ENCODE results near the gene HCFC1. TPM values are rescaled to one million over a fixed set of nuclear protein-coding genes. Genes with fewer than 3 reads are reported as not detected.

HCFC1 gene
- total and polyA plus RNA-seq, 9 of the 15 experiments (the other 6 are each of a cell fraction or from before 2014, with no cell fraction given), result 2.8 to 133 (median 17.1) TPM

DNA sequence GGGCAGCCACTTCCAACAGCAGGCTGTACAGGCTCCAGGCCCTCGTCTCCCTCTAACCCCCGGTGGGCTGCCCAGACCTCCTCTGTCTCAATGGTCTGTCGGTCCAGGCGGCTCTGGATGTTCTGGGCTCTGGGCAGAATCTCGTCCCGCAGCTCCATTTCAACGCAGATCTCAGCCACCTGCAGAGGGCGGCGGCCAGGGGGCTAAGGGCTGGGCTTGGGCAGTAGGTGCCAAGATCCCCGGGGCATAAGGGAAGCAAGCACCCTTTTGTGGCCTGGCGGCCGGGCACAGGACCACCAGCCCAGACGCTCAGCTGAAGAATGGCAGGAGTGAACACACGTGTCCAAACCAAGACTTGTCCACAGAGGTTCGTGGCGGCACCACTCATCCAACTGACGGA is 57.9 kb downstream of the HCFC1 start:
- no peak for TF ChIP-seq ZNF24 (IDR thresholded peaks at IDR 0.05)
- no peak for TF ChIP-seq SIN3B (IDR thresholded peaks at IDR 0.05; ENCODE audit: low read depth)
- TF ChIP-seq, protein P1, sequence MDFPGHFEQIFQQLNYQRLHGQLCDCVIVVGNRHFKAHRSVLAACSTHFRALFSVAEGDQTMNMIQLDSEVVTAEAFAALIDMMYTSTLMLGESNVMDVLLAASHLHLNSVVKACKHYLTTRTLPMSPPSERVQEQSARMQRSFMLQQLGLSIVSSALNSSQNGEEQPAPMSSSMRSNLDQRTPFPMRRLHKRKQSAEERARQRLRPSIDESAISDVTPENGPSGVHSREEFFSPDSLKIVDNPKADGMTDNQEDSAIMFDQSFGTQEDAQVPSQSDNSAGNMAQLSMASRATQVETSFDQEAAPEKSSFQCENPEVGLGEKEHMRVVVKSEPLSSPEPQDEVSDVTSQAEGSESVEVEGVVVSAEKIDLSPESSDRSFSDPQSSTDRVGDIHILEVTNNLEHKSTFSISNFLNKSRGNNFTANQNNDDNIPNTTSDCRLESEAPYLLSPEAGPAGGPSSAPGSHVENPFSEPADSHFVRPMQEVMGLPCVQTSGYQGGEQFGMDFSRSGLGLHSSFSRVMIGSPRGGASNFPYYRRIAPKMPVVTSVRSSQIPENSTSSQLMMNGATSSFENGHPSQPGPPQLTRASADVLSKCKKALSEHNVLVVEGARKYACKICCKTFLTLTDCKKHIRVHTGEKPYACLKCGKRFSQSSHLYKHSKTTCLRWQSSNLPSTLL (IDR thresholded peaks at IDR 0.05), result no peak
- no peak for TF ChIP-seq CTBP1 (IDR thresholded peaks at IDR 0.05; ENCODE audit: borderline replicate concordance)
- no peak for TF ChIP-seq MCM7 (IDR thresholded peaks at IDR 0.05)
- TF ChIP-seq ZNF224 (CRISPR knock-in tag; IDR thresholded peaks at IDR 0.05), result no peak
- no peak overlapping the region for H2AFZ ChIP-seq (ENCODE audit: low read depth, low read length)
- FAIRE-seq (no peak), ATAC-seq (no peak), DNase-seq (ENCODE audit: extremely low read depth in 1 of 4, low spot score in 3 of 4) (no peak)
- H3K79me2 ChIP-seq (ENCODE audit: control insufficient read depth, insufficient read depth, low read length), result no peaks in the 10 kb centered on the region
- H3K4me1 ChIP-seq (replicated peaks in 1 of 2; ENCODE audit: control insufficient read depth in 2 of 2, insufficient read depth in 2 of 2, low read length in 2 of 2), result peaks cover 0 to 30% of the 10 kb centered on the region in 2 experiments; a peak in 3 of 5 replicates
- H4K20me1 ChIP-seq (replicated peaks; ENCODE audit: control insufficient read depth, insufficient read depth, low read length), result peaks cover 5% of the 10 kb centered on the region; the same call in 1 of the 2 replicates
- H3K4me2 ChIP-seq (ENCODE audit: insufficient read depth, low read length), result no peak overlapping the region
- H3K4me3 ChIP-seq, result no peak overlapping the region
- ChIA-PET CTCF (ENCODE audit: low intra/inter-chr PET ratio) (no interaction called here), POLR2A (interaction anchor here (0.9 kb wide), 1 partner anchor 11 kb away, joined by 4 read pairs; no protein-coding TSS in a partner anchor)
- 100% methylated on average over 4 of the region's 17 CpGs for WGBS (ENCODE audit: insufficient coverage, low coverage, missing lambda C conversion rate)
- intact Hi-C loops (cut with micrococcal nuclease) (no loop called here), in situ Hi-C loops (cut with MboI) (no loop called here)
- peaks cover 34% of the 10 kb centered on the region; the same call in 2 of the 3 replicates for H3K36me3 ChIP-seq (ENCODE audit: control insufficient read depth, insufficient read depth, low read length)
- peak overlapping the region in 1 of 2 experiments; percentile 26; a peak in 2 of 4 replicates for H3K9ac ChIP-seq (ENCODE audit: insufficient read depth in 1 of 2, low read depth in 2 of 2, low read length in 2 of 2)
- H3K9me3 ChIP-seq (replicated peaks; ENCODE audit: control insufficient read depth, insufficient read depth, low read depth, low read length), result no peaks in the 10 kb centered on the region
- H3K9me1 ChIP-seq (ENCODE audit: control insufficient read depth, insufficient read depth, low read length), result no peaks in the 10 kb centered on the region
- H3K27ac ChIP-seq (ENCODE audit: extremely low read depth, low read depth, low read length), result no peak overlapping the region
- H3K27me3 ChIP-seq (ENCODE audit: control insufficient read depth in 2 of 2, insufficient read depth in 2 of 2, low read length in 2 of 2), result no peaks in the 10 kb centered on the region
- BruUV-seq (replicated peaks), result no TSS peak
